HepG2 (cell line): ENCODE data around the gene FLT3LG. TPM values are rescaled to one million over a fixed set of nuclear protein-coding genes. Genes with fewer than 3 reads are reported as not detected.

ENCODE experiments used
- BHLHE40 ChIP-seq: IDR thresholded peaks from 2 replicates; pipeline ENCODE4 v1.6.1; 2011; ENCODE audit warnings: low read length, improper control_type of control experiment
- CTCF ChIP-seq: sonication (generic); formaldehyde crosslinking; IDR thresholded peaks from 2 replicates; pipeline ENCODE4 v1.5.0; 2020; ENCODE audit warnings: mild to moderate bottlenecking, missing genetic modification reagents, moderate library complexity
- GABPB1 ChIP-seq: IDR thresholded peaks from 2 replicates; pipeline ENCODE4 v1.6.1; 2016; ENCODE audit warnings: mild to moderate bottlenecking, missing genetic modification reagents, moderate library complexity, missing compliant biosample characterization
- HES4 ChIP-seq: sonication (generic); formaldehyde crosslinking; IDR thresholded peaks from 2 replicates; pipeline ENCODE4 v1.9.0; 2021; ENCODE audit warnings: mild to moderate bottlenecking, missing genetic modification reagents, borderline replicate concordance
- HOXA7 ChIP-seq: sonication (generic); formaldehyde crosslinking; IDR thresholded peaks from 2 replicates; pipeline ENCODE4 v1.8.1; 2022; ENCODE audit warnings: mild to moderate bottlenecking, missing genetic modification reagents, moderate library complexity
- KAT8 ChIP-seq: IDR thresholded peaks from 2 replicates; pipeline ENCODE4 v1.6.1; 2016; ENCODE audit warnings: missing genetic modification reagents, missing compliant biosample characterization
- MATR3 ChIP-seq: sonication (generic); formaldehyde crosslinking; IDR thresholded peaks from 2 replicates; pipeline ENCODE4 v1.4.0; 2020; ENCODE audit warnings: missing genetic modification reagents
- MLXIP ChIP-seq: sonication (generic); formaldehyde crosslinking; IDR thresholded peaks from 2 replicates; pipeline ENCODE4 v1.9.0; 2021; ENCODE audit warnings: missing genetic modification reagents, borderline replicate concordance
- SP2 ChIP-seq: sonication (generic); formaldehyde crosslinking; IDR thresholded peaks from 2 replicates; pipeline ENCODE4 v1.5.1; 2020; ENCODE audit warnings: mild to moderate bottlenecking, missing genetic modification reagents
- TAF1 ChIP-seq: sonication (generic); formaldehyde crosslinking; IDR thresholded peaks from 2 replicates; pipeline ENCODE4 v1.4.0; 2020; ENCODE audit warnings: missing genetic modification reagents
- TCF7L2 ChIP-seq: IDR thresholded peaks from 2 replicates; pipeline ENCODE4 v1.6.1; 2011; ENCODE audit warnings: mild to moderate bottlenecking, low read depth, low read length, moderate library complexity
- TFDP2 ChIP-seq: sonication (generic); formaldehyde crosslinking; IDR thresholded peaks from 2 replicates; pipeline ENCODE4 v1.4.0; 2020; ENCODE audit warnings: missing genetic modification reagents
- ZBTB8A ChIP-seq: sonication (generic); formaldehyde crosslinking; IDR thresholded peaks from 2 replicates; pipeline ENCODE4 v1.4.0; 2020; ENCODE audit warnings: mild to moderate bottlenecking, low read depth, missing genetic modification reagents, borderline replicate concordance
- ZFP37 ChIP-seq: sonication (generic); formaldehyde crosslinking; IDR thresholded peaks from 2 replicates; pipeline ENCODE4 v1.4.0; 2020; ENCODE audit warnings: missing genetic modification reagents, borderline replicate concordance
- ZNF652 ChIP-seq: IDR thresholded peaks from 2 replicates; pipeline ENCODE4 v1.6.1; 2016; ENCODE audit warnings: low read depth, borderline replicate concordance
- ZNF790 ChIP-seq: sonication (generic); formaldehyde crosslinking; IDR thresholded peaks from 2 replicates; pipeline ENCODE4 v1.8.0; 2022; ENCODE audit warnings: missing genetic modification reagents, mild to moderate bottlenecking, borderline replicate concordance
- ZSCAN25 ChIP-seq: sonication (generic); formaldehyde crosslinking; IDR thresholded peaks from 2 replicates; pipeline ENCODE4 v1.8.0; 2022; ENCODE audit warnings: mild to moderate bottlenecking, missing genetic modification reagents
- polyA plus RNA-seq, 8 experiments: library from polyadenylated mRNA; depleted of rRNA in 3 of 8; stranded (reverse) in 7 of 8; unstranded in 1 of 8; fragments of >200 nt; fragmentation: Illumina TruSeq in 4 of 8; extraction: Trizol in 4 of 8; gene quantifications; 2 replicates each; pipeline versions ENCODE4 v1.2.1 to v1.2.3, GENCODE V29; 2011 to 2016; ENCODE audit warnings: low read depth in 4 of 8, missing spikeins in 1 of 8, mixed read lengths in 1 of 8; ENCODE audit not compliant: insufficient read depth in 1 of 8
- total RNA-seq, 5 experiments: library from RNA; depleted of rRNA; stranded (reverse); fragments of >200 nt; fragmentation: Illumina TruSeq; extraction: Trizol; gene quantifications; 2 replicates each; pipeline ENCODE4 v1.2.3, GENCODE V29; 2016; ENCODE audit warnings: low read depth in 1 of 5
- TF ChIP-seq, protein P1 (sequence below): sonication (generic); formaldehyde crosslinking; IDR thresholded peaks from 2 replicates; pipeline ENCODE4 v1.4.0; 2020; ENCODE audit warnings: missing genetic modification reagents
- TF ChIP-seq, protein P2 (sequence below): sonication (generic); formaldehyde crosslinking; IDR thresholded peaks from 2 replicates; pipeline ENCODE4 v1.4.0; 2020; ENCODE audit warnings: missing genetic modification reagents

Gene FLT3LG
- total and polyA plus RNA-seq, 2 of the 13 experiments (the other 11 are each of a cell fraction or from before 2014, with no cell fraction given): 1.5 to 2.6 TPM

- no peak for TF ChIP-seq CTCF
- TF ChIP-seq ZFP37 (CRISPR knock-in tag): no peak; the same call in 1 of the 2 replicates
- TF ChIP-seq, protein P1, sequence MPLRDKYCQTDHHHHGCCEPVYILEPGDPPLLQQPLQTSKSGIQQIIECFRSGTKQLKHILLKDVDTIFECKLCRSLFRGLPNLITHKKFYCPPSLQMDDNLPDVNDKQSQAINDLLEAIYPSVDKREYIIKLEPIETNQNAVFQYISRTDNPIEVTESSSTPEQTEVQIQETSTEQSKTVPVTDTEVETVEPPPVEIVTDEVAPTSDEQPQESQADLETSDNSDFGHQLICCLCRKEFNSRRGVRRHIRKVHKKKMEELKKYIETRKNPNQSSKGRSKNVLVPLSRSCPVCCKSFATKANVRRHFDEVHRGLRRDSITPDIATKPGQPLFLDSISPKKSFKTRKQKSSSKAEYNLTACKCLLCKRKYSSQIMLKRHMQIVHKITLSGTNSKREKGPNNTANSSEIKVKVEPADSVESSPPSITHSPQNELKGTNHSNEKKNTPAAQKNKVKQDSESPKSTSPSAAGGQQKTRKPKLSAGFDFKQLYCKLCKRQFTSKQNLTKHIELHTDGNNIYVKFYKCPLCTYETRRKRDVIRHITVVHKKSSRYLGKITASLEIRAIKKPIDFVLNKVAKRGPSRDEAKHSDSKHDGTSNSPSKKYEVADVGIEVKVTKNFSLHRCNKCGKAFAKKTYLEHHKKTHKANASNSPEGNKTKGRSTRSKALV (CRISPR knock-in tag): no peak
- no peak for TF ChIP-seq MATR3 (CRISPR knock-in tag)
- TF ChIP-seq HOXA7 (CRISPR knock-in tag): no peak
- peak; percentile 77; the same call in 1 of the 2 replicates for TF ChIP-seq ZNF790
- TF ChIP-seq TAF1 (CRISPR knock-in tag): peak; percentile 87
- TF ChIP-seq SP2 (CRISPR knock-in tag): 0 out of 2 replicates have a peak, but pooled peaks have one; percentile 29
- no peak for TF ChIP-seq ZBTB8A (CRISPR knock-in tag)
- TF ChIP-seq GABPB1 (CRISPR knock-in tag): peak; percentile 76
- peak; percentile 52; the same call in 1 of the 2 replicates for TF ChIP-seq BHLHE40
- no peak; the same call in 1 of the 2 replicates for TF ChIP-seq ZSCAN25 (CRISPR knock-in tag)
- no peak; the same call in 1 of the 2 replicates for TF ChIP-seq HES4
- no peak for TF ChIP-seq TCF7L2
- TF ChIP-seq, protein P2, sequence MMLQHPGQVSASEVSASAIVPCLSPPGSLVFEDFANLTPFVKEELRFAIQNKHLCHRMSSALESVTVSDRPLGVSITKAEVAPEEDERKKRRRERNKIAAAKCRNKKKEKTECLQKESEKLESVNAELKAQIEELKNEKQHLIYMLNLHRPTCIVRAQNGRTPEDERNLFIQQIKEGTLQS (CRISPR knock-in tag): 0 out of 2 replicates have a peak, but pooled peaks have one; percentile 44
- TF ChIP-seq ZNF652 (CRISPR knock-in tag): peak; percentile 79; the same call in 1 of the 2 replicates
- TF ChIP-seq MLXIP: no peak
- TF ChIP-seq TFDP2 (CRISPR knock-in tag): no peak
- TF ChIP-seq KAT8: peak; percentile 65
Measured at GRCh38 chr19:49512970-49513745, 39.1 kb downstream of the FLT3LG start (continued).
